Activated T-cell treated with anti-CD3 and anti-CD28 coated beads, Interleukin-2, amount 50 U/mL, for 72 hours (primary cell): ENCODE data around the gene HCFC1R1. TPM values are rescaled to one million over a fixed set of nuclear protein-coding genes. Genes with fewer than 3 reads are reported as not detected.

Experiments used
- ATAC-seq, 2 donors: fragments of 150-1000 bp; cut with Tn5 transposase; replicated peaks in 1 of 2; 2 replicates each; pipeline ENCODE4 v1.10.0; 2021; ENCODE audit warnings: moderate library complexity in 2 of 2, mild to moderate bottlenecking in 1 of 2
- DNase-seq, 2 donors: peaks; one replicate each; pipeline ENCODE4 v3.0.0; 2021 to 2022; ENCODE audit warnings: mixed read lengths in 1 of 2
- H3K27ac Mint-ChIP-seq: one replicate; pipeline ENCODE4 v1.8.0; 2022; ENCODE audit warnings: mild to moderate bottlenecking, moderate library complexity, mixed read lengths
- H3K27me3 Mint-ChIP-seq: one replicate; pipeline ENCODE4 v1.8.0; 2022; ENCODE audit warnings: low read depth, mixed read lengths
- H3K36me3 Mint-ChIP-seq, 2 donors: one replicate each; pipeline ENCODE4 v1.8.0; 2022; ENCODE audit warnings: mixed read lengths in 2 of 2, mild to moderate bottlenecking in 1 of 2; ENCODE audit not compliant: insufficient read depth in 2 of 2
- H3K4me1 Mint-ChIP-seq: one replicate; pipeline ENCODE4 v1.8.0; 2022; ENCODE audit warnings: low read depth, mixed read lengths
- H3K4me3 Mint-ChIP-seq, 2 donors: one replicate each; pipeline ENCODE4 v1.8.0; 2022; ENCODE audit warnings: mild to moderate bottlenecking in 2 of 2, mixed read lengths in 2 of 2, moderate library complexity in 2 of 2
- H3K9me3 Mint-ChIP-seq, 2 donors: one replicate each; pipeline ENCODE4 v1.8.0; 2022; ENCODE audit warnings: mixed read lengths in 2 of 2
- total RNA-seq, 2 donors: library from RNA; stranded (reverse); gene quantifications; one replicate each; pipeline ENCODE4 v1.2.3, GENCODE V29; 2022

Gene HCFC1R1
- total RNA-seq, 2 donors from 2014 or later: 27.6 to 32.8 TPM

- no peaks in the 10 kb centered on the region for H3K36me3 Mint-ChIP-seq
- H3K4me3 Mint-ChIP-seq: no peak overlapping the region
- ATAC-seq (no peak), DNase-seq (no peak)
- no peaks in the 10 kb centered on the region for H3K9me3 Mint-ChIP-seq
- no peak overlapping the region for H3K27ac Mint-ChIP-seq
- H3K4me1 Mint-ChIP-seq: peaks cover 4% of the 10 kb centered on the region
- no peaks in the 10 kb centered on the region for H3K27me3 Mint-ChIP-seq
Measured at GRCh38 chr16:2987833-2988232, 35.9 kb downstream of the HCFC1R1 start.

DNA sequence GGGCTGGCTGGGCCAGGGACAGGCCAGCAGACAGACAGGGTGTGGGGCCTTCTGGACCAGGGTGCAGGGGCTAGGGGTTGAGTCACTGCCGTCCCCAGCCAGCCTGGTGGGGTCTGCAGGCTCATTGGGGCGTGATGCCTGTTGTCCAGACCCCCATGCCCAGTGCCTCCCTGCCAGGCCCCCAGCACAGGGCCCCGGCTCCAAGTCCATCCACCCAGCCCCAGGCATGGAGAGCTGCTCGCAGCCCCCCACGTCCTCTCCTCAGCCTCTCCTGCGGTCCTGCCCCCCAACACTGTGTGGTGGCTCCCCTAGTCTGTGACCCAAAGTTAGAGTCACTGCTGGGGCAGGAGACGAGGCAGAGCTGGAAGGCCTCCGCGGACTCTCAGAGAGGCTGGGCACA lies 36.5 kb downstream of the HCFC1R1 start:
- ATAC-seq: no peak
- no peak for DNase-seq
- H3K27ac Mint-ChIP-seq: no peak overlapping the region
- H3K36me3 Mint-ChIP-seq: no peaks in the 10 kb centered on the region
- no peak overlapping the region for H3K4me3 Mint-ChIP-seq
- H3K9me3 Mint-ChIP-seq: no peaks in the 10 kb centered on the region
- no peaks in the 10 kb centered on the region for H3K27me3 Mint-ChIP-seq
- H3K4me1 Mint-ChIP-seq: peaks cover 4% of the 10 kb centered on the region

- DNase-seq (no peak), ATAC-seq (no peak)
- Mint-ChIP-seq H3K4me3 (no peak overlapping the region), H3K27me3 (no peaks in the 10 kb centered on the region), H3K4me1 (peaks cover 7% of the 10 kb centered on the region), H3K9me3 (no peaks in the 10 kb centered on the region), H3K27ac (no peak overlapping the region), H3K36me3 (no peaks in the 10 kb centered on the region)
Measured at GRCh38 chr16:2986623-2987188, 37.0 kb downstream of the HCFC1R1 start.

- ATAC-seq (no peak), DNase-seq (no peak)
- H3K27me3 Mint-ChIP-seq: no peaks in the 10 kb centered on the region
- H3K9me3 Mint-ChIP-seq: no peaks in the 10 kb centered on the region
- peaks cover 15% of the 10 kb centered on the region for H3K4me1 Mint-ChIP-seq
- no peaks in the 10 kb centered on the region for H3K36me3 Mint-ChIP-seq
- no peak overlapping the region for H3K4me3 Mint-ChIP-seq
- no peak overlapping the region for H3K27ac Mint-ChIP-seq
Measured at GRCh38 chr16:2985893-2986355, 37.8 kb downstream of the HCFC1R1 start.

GRCh38 chr16:2985462-2985861 lies 38.3 kb downstream of the HCFC1R1 start:
- Mint-ChIP-seq H3K4me1 (peaks cover 19% of the 10 kb centered on the region), H3K27ac (no peak overlapping the region), H3K36me3 (no peaks in the 10 kb centered on the region), H3K27me3 (no peaks in the 10 kb centered on the region), H3K4me3 (no peak overlapping the region), H3K9me3 (no peaks in the 10 kb centered on the region)
- DNase-seq: no peak
- ATAC-seq: no peak

DNA sequence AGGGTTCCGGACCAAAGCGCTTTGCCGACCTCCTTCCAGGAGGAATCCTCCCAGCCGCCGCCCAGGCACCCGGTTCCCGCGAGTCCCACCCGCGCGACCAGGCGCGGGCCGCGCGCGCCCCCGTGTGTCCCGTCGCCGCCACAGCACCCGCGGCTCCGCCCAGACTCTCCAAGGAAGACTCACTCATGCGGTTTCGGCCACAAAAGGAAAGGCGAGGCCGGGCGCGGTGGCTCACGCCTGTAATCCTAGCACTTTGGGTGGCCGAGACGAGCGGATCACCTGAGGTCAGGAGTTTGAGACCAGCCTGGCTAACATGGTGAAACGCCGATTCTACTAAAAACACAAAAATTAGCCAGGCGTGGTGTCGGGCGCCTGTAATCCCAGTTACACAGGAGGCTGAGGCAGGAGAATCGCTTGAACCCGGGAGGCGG lies 40.0 kb downstream of the HCFC1R1 start:
- ATAC-seq (peak; percentile 58 to 68), DNase-seq (peak; percentile 72 to 85)
- Mint-ChIP-seq H3K27ac (no peak overlapping the region), H3K4me1 (peaks cover 19% of the 10 kb centered on the region), H3K27me3 (no peaks in the 10 kb centered on the region), H3K4me3 (peak overlapping the region; percentile 68), H3K36me3 (peaks cover 0 to 3% of the 10 kb centered on the region in 2 donors), H3K9me3 (no peaks in the 10 kb centered on the region)

- peaks cover 1 to 7% of the 10 kb centered on the region in 2 donors for H3K36me3 Mint-ChIP-seq
- peaks cover 19% of the 10 kb centered on the region for H3K4me1 Mint-ChIP-seq
- DNase-seq (no peak), ATAC-seq (no peak)
- no peaks in the 10 kb centered on the region for H3K9me3 Mint-ChIP-seq
- H3K27me3 Mint-ChIP-seq: no peaks in the 10 kb centered on the region
- no peak overlapping the region for H3K27ac Mint-ChIP-seq
- H3K4me3 Mint-ChIP-seq: peak overlapping the region; percentile 3 to 34
Measured at GRCh38 chr16:2982402-2982801, 41.3 kb downstream of the HCFC1R1 start.

DNA sequence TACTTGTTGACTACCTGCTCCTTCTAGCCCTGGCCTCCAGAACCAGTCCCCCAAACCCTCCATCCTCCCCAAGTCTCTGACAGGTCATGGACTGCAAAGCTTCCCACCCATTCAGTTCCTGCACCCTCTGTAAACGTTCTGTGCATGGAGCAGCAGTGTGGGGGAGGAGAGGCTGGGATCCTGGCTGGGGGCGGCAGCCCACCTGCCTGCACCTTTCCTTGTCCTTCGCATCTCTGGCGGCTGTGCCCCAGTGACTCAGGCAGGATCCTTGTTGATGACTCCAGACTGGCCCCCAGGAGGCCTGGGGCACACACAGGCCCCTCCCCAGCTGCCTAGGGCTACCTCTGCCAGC lies 41.9 kb downstream of the HCFC1R1 start:
- H3K4me3 Mint-ChIP-seq: peak overlapping the region; percentile 48 to 91
- DNase-seq: no peak
- ATAC-seq: no peak
- peaks cover 1 to 7% of the 10 kb centered on the region in 2 donors for H3K36me3 Mint-ChIP-seq
- no peaks in the 10 kb centered on the region for H3K27me3 Mint-ChIP-seq
- no peak overlapping the region for H3K27ac Mint-ChIP-seq
- no peaks in the 10 kb centered on the region for H3K9me3 Mint-ChIP-seq
- peaks cover 19% of the 10 kb centered on the region for H3K4me1 Mint-ChIP-seq

DNA sequence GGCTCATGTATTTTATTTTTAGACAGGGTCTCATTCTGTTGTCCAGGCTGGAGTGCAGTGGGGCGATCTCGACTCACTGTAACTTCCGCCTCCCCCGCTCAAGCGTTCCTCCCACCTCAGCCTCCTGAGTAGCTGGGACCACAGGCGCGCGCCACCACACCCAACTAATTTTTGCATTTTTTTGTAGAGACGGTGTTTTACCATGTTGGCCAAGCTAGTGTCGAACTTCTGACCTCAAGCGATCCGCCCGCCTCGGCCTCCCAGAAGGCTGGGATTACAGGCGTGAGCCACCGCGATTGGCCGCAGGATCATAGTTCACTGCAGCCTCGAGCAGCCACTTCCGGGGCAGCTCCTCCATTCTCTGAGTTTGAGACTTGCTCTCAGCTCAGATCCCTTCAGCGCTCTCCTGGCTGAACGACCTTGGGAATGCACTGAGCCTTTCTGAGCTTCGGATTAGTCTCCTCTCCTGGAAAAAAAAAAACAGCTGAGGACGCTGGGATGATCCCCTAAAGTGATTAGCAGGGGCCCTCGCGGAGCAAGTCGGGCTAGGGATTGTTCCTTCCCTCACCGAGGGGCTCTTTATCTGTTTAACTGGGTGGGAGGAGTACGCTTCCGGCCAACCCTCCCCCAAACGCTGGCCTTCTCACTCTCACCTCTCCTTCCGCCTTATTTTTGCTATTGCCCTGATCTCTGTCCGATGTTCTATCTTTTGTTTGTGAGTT lies 42.4 kb downstream of the HCFC1R1 start:
- H3K9me3 Mint-ChIP-seq: no peaks in the 10 kb centered on the region
- H3K36me3 Mint-ChIP-seq: peaks cover 1 to 7% of the 10 kb centered on the region in 2 donors
- peaks cover 19% of the 10 kb centered on the region for H3K4me1 Mint-ChIP-seq
- DNase-seq (no peak), ATAC-seq (no peak)
- peak overlapping the region; percentile 48 to 91 for H3K4me3 Mint-ChIP-seq
- H3K27me3 Mint-ChIP-seq: no peaks in the 10 kb centered on the region
- peak overlapping the region; percentile 90 for H3K27ac Mint-ChIP-seq

DNA sequence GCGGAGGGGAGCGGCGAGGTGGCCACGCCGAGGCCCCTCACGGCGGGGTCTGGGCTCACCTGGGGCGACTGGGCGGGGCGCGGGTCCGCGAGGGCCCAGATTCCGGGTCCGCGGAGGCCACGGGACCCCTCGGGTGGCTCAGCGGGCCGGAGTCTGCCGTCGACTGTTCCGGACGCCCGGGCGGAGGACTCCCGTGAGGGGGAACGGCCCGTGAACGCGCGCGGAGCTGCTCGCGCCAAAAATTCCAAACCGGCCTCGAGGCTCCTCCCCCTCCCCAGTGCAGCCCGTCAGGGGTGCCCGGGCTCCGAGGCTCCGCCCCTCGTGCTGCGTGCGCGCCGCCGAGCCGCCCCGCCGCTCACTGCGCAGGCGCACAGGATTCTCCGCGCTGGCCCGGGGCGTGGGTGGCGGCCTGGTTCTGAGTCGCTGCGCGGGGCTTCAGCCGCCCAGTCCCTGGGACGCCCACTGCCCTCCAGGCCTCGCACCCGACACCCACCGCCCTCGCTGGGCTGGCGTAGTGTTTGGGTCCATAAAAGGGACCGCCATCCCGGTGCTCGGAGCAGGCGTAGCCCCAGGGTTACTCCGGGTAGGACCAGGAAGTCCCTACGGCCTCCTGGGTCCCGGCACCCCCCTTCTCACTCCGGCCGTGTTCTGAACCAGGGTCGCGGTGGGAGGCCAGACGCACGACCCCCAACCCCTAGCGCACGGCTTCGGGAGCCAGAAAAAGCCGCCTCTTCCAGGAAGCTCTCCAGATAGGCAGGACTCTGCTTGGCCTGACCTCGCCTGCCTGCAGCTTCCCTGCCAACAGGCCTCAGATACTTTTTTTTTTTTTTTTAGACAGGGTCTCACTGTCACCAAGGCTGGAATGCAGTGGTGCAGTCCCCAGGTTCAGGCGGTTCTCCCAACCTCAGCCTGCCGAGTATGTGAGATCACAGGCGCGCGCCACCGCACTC lies 43.2 kb downstream of the HCFC1R1 start, which contains the start of gene PKMYT1:
PKMYT1 (minus strand) TSS at position 220 of the 950 bp plus-strand sequence. CDS start 789 bp downstream, outside the sequence.
- ATAC-seq: peak; percentile 86 to 88
- Mint-ChIP-seq H3K4me3 (peak within 1 kb of the TSS; percentile 48 to 91), H3K4me1 (peaks cover 19% of the 10 kb centered on the region), H3K9me3 (no peaks in the 10 kb centered on the region), H3K27me3 (no peaks in the 10 kb centered on the region), H3K27ac (peak within 1 kb of the TSS; percentile 90), H3K36me3 (peaks cover 1 to 7% of the 10 kb centered on the region in 2 donors)
- peak; percentile 96 to 99 for DNase-seq

- Mint-ChIP-seq H3K27ac (peak overlapping the region; percentile 60), H3K4me3 (peak overlapping the region; percentile 48 to 91), H3K4me1 (peaks cover 19% of the 10 kb centered on the region), H3K9me3 (no peaks in the 10 kb centered on the region), H3K36me3 (peaks cover 1 to 7% of the 10 kb centered on the region in 2 donors), H3K27me3 (no peaks in the 10 kb centered on the region)
- ATAC-seq (peak; percentile 16 to 20), DNase-seq (peak in 1 of 2 donors; percentile 53)
Measured at GRCh38 chr16:2979669-2980226, 44.0 kb downstream of the HCFC1R1 start.

DNA sequence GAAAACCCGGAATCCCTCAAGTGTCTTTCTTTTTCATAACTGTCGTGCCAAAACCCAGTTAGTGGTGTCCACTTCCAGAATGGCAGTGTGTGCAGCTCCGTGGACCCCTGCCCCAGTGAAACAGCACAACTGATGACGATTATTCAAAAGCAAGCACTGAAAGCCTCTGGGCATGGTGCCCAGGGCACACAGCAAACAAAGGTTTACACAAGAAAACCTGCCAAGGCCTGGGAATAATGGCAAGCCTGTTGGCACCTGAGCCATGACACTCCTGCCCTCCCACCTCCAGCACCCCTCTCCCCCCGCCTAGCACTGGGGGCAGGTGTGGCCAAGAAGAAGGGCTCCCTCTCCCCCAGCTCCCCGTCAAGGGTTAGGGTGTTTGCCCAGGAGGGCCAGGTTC lies 46.3 kb downstream of the HCFC1R1 start:
- no peak overlapping the region for H3K4me3 Mint-ChIP-seq
- no peak for DNase-seq
- ATAC-seq: no peak
- H3K27me3 Mint-ChIP-seq: no peaks in the 10 kb centered on the region
- H3K4me1 Mint-ChIP-seq: peaks cover 14% of the 10 kb centered on the region
- H3K27ac Mint-ChIP-seq: no peak overlapping the region
- peaks cover 1 to 11% of the 10 kb centered on the region in 2 donors for H3K36me3 Mint-ChIP-seq
- no peaks in the 10 kb centered on the region for H3K9me3 Mint-ChIP-seq
